Upper lobe of right lung (tissue), 1 donor: ENCODE data around the gene IBA57. TPM values are rescaled to one million over a fixed set of nuclear protein-coding genes. Genes with fewer than 3 reads are reported as not detected.

ENCODE experiments used
- ATAC-seq: fragments of 200-7000 bp; cut with Tn5 transposase; one replicate; pipeline ENCODE4 v1.9.1; 2020; ENCODE audit warnings: mild to moderate bottlenecking, moderate library complexity
- DNase-seq: peaks from one replicate; pipeline ENCODE4 v3.0.0-alpha.2; 2020
- H3K27ac ChIP-seq: fragments of 200-600 bp; one replicate; pipeline ENCODE4 v1.8.0; 2022
- H3K27me3 ChIP-seq: fragments of 200-600 bp; one replicate; pipeline ENCODE4 v1.8.0; 2022; ENCODE audit warnings: mild to moderate bottlenecking
- H3K36me3 ChIP-seq: fragments of 200-600 bp; one replicate; pipeline ENCODE4 v1.8.0; 2022
- H3K4me1 ChIP-seq: fragments of 200-600 bp; one replicate; pipeline ENCODE4 v1.8.0; 2022
- H3K4me3 ChIP-seq: fragments of 200-600 bp; one replicate; pipeline ENCODE4 v1.8.0; 2022; ENCODE audit warnings: mild to moderate bottlenecking
- H3K9me3 ChIP-seq: fragments of 200-600 bp; one replicate; pipeline ENCODE4 v1.8.0; 2022
- CTCF ChIP-seq: fragments of 200-600 bp; IDR thresholded peaks from one replicate; pipeline ENCODE4 v1.8.0; 2022; ENCODE audit warnings: antibody characterized with exemption
- intact Hi-C: fragments of 100-400 bp; cut with DNase I; formaldehyde crosslinking; loops from one replicate; pipeline ENCODE4 v1.11.0; 2022
- total RNA-seq: library from RNA; stranded (reverse); fragmentation: NEBNext Ultra II Directional; extraction: Animal tissue kit (Norgen Biotek cat#: 25700); gene quantifications from one replicate; pipeline ENCODE4 v1.2.1, GENCODE V29; 2021
- donor health status: DM: no; HTN: yes; CAD: no; lungs with severe emphysema.

IBA57 gene
- total RNA-seq, 1 donor from 2014 or later: 13.0 TPM

DNA sequence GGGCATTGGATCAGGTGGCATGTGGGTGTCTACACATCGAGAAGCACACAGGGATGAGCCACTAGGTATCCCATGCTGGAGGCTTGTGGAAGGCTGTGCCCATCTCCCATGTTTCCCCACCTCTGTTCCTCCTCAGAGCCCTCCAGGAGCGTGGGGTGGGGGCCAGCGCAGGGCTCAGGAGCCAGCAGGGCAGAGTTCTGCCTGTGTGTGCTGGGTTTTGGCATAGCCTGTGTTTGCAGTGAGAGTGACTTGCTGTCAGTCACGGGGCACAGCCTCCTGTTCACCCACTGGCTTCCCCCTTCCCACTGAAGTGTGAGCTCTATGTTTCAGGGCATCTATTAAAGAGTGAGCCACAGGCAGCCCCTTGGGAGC is 10.4 kb downstream of the IBA57 start:
- H3K27me3 ChIP-seq: no peaks in the 10 kb centered on the region
- DNase-seq (no peak), ATAC-seq (no peak)
- peaks cover 7% of the 10 kb centered on the region for H3K4me1 ChIP-seq
- H3K4me3 ChIP-seq: no peak overlapping the region
- intact Hi-C loops: no loop called here
- H3K36me3 ChIP-seq: peaks cover 9% of the 10 kb centered on the region
- peak overlapping the region; percentile 66 for H3K27ac ChIP-seq
- H3K9me3 ChIP-seq: no peaks in the 10 kb centered on the region
- TF ChIP-seq CTCF: no peak

DNA sequence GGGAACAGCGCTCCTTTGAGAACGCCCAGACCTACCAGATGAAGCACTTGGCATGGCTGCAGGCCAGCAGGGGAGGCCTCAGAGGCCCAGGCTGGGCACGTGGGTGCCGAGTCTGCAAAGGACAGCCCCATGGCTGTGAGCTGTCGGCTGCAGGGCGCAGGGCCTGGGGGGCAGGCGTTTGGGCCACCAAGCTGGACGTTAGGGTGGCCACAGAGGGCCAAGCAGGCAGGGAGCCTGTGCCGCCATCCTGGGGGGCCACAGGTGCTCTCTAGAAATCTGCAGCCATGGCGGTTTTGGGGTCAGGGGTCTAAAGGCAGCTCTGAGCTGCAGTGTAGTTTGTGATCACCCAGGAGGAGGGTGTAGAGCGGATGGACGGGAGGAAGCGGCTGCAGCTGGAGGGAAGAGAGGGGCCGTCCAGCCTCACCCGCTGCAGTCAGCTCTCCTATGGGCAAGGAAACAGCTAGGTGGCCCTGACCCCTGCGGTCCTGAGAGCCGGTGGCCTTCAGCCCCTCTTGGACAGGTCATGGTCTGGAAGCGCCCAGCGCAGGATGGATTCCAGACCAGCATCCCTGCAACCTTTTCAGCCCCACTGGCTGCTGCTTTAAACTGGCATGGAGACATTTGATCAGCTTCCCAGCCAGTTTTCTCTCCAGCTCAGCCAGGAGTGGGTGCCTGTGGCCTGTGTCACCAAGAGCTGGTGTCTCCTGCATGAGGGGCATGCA is 11.0 kb downstream of the IBA57 start:
- ATAC-seq (no peak), DNase-seq (peak; percentile 63)
- peaks cover 11% of the 10 kb centered on the region for H3K4me1 ChIP-seq
- no peaks in the 10 kb centered on the region for H3K9me3 ChIP-seq
- no peak for TF ChIP-seq CTCF
- no peaks in the 10 kb centered on the region for H3K27me3 ChIP-seq
- no peak overlapping the region for H3K4me3 ChIP-seq
- peaks cover 9% of the 10 kb centered on the region for H3K36me3 ChIP-seq
- intact Hi-C loops: no loop called here
- H3K27ac ChIP-seq: peak overlapping the region; percentile 66

- no peak overlapping the region for H3K4me3 ChIP-seq
- no peak for ATAC-seq
Observed at GRCh38 chr1:228177183-228177475, 11.5 kb downstream of the IBA57 start.

DNA sequence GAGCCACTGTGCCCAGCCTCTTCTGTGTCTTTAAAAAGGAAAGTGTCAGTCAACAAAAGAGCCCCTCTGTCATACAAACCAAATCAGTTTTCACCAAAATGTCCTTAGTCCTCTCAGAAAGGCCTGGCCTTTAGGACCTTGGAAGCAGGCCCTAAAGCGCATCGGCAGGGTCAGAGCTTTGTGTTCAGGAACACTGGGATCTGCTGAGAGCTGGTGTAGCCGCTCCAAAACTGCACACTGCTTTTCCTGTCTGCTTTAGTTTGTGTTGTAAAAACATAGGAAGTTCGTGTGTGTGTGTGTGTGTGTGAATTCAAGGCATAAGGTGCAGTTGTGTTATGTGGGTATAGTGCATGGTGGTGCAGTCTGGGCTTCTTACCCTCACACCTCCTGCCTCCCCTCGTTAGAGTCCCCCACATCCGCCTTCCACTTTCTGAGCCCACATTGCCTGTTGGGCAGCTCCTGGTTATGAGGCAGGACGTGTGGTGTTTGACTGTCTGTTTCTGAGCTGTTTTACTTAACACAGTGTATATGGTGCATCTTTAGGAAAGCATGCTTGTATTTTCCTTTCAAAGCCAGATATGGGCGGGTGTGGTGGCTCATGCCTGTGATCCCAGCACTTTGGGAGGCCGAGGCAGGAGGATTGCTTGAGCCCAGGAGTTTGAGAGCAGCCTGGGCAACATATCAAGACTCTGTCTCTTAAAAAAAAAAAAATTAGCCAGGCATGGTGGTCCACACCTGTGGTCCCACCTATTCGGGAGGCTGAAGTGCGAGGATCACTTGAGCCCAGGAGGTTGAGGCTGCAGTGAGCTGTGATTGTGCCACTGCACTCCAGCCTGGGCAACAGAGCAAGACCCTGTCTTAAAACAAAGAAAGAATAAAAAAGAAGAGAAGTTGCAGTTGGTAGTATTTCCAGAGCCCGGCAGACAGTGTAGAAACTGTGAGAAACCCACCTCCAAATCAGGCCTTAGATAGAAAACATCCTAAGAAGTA is 12.4 kb downstream of the IBA57 start:
- intact Hi-C loops: no loop called here
- no peak overlapping the region for H3K4me3 ChIP-seq
- peaks cover 11% of the 10 kb centered on the region for H3K4me1 ChIP-seq
- ATAC-seq (no peak), DNase-seq (peak; percentile 11)
- peak overlapping the region; percentile 66 for H3K27ac ChIP-seq
- no peak for TF ChIP-seq CTCF
- peaks cover 9% of the 10 kb centered on the region for H3K36me3 ChIP-seq
- no peaks in the 10 kb centered on the region for H3K27me3 ChIP-seq
- no peaks in the 10 kb centered on the region for H3K9me3 ChIP-seq

More at GRCh38 chr1:228177183-228177475, 11.5 kb downstream of the IBA57 start:
- H3K36me3 ChIP-seq: peaks cover 9% of the 10 kb centered on the region
- H3K9me3 ChIP-seq: no peaks in the 10 kb centered on the region
- no peaks in the 10 kb centered on the region for H3K27me3 ChIP-seq
- peaks cover 11% of the 10 kb centered on the region for H3K4me1 ChIP-seq
- TF ChIP-seq CTCF: no peak
- intact Hi-C loops: no loop called here
- H3K27ac ChIP-seq: peak overlapping the region; percentile 66
- DNase-seq: no peak

DNA sequence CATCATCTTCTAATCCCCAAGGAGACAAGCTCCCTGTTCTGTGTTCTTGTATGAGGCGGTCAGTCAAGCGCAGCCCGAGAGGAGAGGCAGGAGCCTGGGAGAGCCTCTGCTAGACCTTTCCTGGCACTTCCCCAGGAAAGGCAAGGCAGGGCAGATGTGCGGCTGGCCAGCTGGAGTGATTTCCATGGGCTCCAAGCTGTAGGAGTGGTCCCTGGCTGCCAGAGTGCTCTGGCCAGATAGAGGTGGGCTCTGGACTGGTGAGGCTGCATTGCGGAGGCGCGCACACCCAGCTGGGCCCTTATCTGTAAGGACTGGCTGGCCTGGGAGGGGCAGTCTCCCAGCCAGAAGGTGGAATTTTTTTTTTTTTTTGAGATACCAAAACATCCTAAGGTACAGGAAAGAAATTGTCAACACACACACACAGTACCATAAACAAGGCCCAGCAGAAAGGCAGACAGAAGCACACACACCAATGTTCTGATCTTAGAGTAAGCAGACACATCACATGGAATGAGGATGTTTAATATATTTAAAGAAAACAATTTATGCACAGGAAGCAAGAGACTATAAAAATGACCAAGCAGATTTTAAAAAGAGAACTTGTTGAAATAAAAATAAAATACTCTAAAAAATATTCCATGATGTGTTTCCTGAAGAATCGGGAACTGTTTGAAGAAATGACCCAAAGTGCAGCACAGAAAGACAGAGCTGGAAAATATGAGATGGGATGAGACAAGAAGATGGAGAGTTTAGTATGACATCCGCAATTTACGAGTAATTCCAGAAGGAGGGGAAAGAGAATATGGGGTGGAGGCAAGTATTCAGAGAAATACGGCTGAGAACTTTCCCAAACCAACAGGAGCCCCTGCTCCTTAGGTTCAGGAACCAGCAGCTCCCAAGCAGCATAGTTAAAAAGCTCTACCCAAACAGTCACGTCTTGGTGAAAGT is 13.4 kb downstream of the IBA57 start:
- H3K4me3 ChIP-seq: no peak overlapping the region
- peaks cover 11% of the 10 kb centered on the region for H3K4me1 ChIP-seq
- no peaks in the 10 kb centered on the region for H3K27me3 ChIP-seq
- H3K9me3 ChIP-seq: no peaks in the 10 kb centered on the region
- intact Hi-C loops: no loop called here
- TF ChIP-seq CTCF: no peak
- H3K27ac ChIP-seq: peak overlapping the region; percentile 66
- H3K36me3 ChIP-seq: peaks cover 9% of the 10 kb centered on the region
- ATAC-seq (peak; percentile 68), DNase-seq (peak; percentile 66)
